Anterior cingulate cortex (tissue), 58 donors: ENCODE data around the gene BRAT1.

Source experiments
- DNase-seq, 58 donors: peaks; one replicate each; lab custom pipeline; 2025; lab: John Stamatoyannopoulos, UW

BRAT1 gene

DNA sequence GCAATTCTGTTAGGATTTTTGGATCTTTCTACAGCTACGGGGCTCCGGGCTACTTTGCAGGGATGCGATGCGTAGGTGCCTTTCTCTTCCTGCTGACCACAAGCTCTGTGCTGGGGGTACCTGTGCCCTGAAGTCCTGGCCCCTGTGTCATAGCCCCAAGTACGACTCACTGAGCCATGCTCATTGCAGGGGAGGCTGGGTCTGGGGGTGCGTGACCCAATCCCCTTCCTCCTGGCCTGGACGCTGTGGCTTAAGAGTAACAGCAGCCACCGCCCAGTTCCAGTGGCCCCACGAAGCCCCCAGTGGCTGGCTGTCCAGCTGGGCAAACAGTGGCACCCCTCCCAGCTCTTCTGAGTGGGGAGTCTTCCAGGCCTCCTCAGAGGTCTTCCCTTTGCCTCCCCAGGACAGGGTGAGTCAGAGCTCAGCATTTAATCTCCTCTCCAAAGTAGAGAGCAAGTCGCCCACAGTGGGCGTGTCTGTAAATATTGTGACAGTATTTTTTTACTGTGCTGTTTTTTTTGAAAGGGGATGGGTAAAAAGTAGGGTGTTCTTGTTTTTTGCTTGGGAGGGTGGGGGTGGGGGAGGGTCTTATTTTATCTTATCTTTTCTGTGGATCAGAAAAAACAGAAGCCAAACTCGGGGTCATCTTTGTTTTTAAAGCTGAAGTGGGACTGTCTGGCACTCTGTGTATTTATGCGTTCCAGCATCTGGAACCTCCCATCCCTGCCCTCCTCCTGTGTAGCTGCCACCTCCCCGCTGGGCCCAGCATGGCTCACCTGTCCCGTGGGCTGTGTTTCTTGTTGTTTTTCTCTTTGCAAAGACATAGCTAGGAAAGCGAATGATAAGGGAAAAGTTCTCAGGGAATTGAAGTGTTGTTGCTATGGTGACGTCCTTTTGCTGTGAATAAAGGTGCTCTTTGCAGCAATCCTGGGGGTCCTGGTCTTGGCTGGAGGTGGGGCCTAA lies 27.5 kb downstream of the BRAT1 start:
- no peak for DNase-seq

DNA sequence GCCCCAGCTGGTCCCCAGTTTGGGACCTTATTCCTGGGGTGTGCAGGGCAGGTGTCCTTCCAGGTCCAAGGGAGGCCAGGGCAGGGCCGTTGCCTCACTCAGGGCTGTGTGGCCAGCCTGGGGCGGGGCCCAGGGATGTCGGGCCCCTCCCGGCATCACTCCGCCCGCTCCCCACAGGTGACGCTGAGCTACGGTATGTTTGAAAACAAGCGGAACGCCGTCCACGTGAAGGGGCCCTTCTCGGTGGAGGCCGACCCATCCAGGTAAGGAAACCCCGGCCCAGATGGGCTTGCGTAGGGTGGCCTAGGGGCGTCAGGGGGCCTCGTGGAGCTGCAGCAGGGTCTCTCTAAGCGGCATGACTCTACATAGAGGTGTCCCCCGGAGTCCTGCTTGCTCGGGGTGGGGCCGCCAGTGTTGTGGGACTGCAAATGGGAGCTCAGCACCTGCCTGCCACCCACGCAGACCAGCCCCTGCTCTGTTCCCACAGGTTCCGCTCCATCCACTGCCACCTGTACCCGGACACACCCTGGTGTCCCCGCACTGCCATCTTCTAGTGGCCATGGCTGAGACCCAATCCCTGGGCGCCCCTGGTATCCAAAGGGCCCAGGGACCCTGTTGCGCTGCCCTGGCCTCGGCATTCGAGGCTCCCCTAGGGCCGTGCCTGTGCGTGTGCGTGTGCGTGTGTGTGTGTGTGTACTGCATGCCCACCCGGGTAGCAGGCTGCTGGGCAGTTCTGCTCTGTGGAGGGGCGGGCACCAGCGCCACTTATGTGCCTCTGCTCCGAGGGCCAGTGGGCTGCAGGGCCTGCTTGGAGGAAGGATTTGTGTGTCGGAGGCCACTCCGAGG lies 28.4 kb downstream of the BRAT1 start:
- no peak for DNase-seq

DNA sequence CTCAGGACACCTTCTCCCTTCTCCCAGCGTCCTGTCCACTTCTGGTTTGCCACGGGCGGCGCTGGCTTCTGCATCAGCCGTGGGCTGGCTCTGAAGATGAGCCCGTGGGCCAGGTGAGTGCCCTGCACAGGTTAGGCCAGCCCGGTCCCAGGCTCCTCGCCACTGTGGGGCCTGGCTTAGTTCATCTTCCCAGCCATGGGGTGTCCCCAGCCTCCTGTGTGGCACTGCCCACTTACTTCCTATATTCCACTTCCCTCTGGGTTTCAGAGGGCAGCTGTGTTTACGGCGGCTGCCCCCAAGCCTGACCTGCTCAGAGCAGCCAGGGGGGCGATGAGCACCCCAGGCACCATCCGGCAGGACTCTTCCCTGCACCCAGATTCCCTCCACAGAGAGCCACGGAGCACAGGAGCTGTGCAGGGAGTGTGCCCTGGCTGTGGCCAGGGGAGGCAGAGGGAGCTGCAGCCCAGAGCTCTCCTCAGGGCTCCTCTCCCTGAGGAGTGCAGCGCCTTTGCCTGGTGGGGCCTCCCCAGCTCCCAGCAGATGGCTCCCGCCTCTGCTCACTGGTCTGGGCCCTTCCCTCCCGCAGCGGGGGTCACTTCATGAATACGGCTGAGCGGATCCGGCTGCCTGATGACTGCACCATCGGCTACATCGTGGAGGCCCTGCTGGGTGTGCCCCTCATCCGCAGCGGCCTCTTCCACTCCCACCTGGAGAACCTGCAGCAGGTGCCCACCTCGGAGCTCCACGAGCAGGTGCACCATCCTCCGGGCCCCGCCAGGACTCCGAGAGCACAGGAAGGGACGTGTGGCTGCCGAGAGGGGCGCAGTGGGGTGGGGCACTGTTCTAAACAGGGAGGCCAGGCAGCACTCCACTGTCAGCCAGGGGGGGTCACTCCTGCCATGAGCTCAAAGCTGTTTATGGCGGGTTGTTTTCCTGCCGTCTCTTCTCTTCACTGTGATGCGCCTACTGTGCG lies 29.4 kb downstream of the BRAT1 start:
- DNase-seq, result no peak

DNA sequence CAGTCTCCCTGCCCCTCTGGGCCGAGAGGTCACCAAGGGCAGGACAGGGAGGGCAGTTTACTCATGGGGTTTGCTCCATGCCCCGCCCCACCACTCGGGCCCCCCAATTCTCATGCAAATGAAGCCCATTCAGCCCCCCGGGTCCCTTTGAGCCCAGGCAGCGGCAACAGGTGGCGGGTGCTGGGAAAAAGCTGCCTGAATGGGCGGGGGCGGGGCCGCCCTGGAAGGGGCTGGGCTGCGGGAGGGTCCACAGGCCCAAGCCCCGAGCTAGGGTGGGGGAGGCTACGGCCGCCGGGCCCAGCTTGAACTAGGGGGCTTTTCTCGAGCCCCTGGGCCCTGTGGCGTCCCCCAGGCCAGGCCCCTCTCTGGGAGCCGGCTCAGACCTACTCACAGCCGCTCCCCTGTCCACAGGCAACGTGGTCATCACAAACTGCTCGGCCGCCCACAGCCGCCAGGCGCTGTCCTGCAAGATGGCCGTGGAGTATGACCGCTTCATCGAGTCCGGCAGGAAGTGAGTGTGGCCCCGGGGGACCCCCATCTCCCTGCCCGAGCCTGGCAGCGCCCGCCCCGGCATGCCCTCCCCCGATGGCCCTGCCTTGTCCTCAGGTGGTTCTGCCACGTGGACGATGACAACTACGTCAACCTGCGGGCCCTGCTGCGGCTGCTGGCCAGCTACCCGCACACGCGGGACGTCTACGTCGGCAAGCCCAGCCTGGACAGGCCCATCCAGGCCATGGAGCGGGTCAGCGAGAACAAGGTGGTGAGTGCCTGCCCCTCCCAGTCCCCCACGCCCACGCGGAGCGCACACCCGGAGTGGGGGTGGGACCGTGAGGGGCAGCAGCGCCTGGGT lies 30.3 kb downstream of the BRAT1 start:
- DNase-seq, result no peak

DNA sequence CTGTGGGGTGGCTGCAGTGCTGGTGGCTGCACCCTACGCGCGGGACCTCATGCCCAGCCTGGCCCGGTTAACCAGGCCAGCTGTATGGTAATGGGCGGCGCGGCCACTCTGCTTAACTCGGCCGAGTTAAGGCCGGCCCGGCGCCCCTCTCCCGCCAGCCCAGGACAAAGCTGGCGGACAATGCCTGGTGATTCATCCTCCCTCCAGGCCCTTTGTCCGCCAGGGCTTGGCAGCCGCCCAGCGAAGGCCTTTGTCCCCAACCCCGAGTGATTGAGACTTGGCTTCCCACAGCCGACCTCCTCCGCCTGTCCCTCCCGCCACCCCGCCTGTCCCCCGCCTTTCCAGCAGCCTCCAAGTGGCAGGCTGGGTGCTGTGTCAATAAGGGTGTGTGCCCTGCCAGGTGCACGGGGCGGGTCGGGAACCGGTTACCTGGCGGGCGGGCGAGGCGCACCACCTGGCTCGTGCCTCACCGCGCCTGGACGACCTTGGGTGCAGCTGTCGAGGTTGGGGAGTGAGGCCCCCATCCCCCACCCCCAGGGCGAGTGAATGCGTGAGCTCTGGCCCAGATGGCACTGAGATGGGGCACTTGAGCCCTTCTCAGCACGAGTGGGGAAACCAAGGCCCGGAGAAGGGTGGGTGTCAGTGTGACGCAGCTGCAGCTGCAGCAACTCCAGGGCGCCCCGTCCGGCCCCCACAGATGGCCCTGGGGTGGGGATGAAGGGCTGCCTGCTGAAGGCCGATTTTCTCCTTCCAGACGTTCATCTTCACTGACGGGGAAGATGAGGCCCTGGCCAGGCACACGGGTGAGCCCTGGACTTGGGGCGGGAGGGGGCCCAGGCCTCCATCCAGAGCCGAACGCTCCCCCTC lies 31.1 kb downstream of the BRAT1 start:
- DNase-seq, result peak in 55 of 58 donors; percentile 11 to 97 (median 82)

DNA sequence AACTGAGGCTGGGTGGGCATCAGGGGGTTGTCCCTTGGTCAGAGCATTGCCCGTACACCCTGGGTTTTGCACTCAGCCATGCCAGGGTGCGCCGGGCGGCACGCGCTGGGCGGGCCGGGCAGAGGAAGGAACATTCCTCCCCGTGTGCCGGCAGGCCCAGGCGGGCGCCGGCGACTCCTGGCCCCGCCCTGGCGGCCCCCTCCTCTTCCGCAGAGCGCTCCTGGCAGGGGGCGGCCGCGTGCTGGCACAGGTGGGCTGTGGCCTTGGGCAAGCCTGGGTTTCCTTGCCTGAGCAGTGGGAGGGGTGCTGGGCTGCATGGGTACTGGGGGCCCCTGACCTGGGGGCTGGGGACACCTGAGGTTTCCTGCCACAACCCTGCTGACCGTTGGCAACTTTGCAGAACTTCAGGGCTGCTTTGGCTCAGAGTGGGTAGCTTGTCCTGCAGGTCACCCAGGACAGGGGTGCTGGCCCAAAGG lies 31.8 kb downstream of the BRAT1 start:
- DNase-seq, result peak in 1 of 58 donors; percentile 61

DNA sequence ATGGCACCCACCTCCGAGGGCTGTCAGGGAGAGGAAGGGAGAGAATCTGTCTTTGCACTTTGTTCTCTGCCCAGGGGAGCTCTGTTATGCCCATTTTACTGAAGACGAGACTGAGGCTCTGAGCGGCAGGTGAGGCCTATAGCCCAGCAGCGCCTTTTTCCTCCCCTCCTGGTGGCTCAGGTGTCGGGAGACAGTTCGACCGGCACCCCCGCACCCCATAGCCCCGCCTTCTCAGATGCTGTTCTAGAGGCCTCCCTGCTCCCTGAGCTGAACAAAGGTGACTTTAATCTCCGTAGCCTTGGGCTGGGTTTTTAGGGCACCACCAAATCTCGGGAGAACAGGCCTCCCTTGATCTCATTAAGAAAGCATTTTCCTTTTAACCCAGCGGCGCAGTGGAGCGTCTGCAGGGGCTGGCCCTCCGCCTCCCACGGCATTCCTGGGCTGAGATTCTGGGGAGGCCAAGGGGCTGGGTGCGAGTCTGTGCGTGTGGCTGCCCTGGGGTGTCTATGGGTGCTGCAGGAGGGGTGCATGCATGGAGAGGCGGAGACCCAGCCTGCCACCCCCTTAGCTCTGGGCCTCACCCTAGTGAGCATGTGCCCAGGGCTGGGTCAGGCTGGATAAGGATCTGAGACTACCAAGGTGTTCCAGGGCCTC lies 32.4 kb downstream of the BRAT1 start:
- no peak for DNase-seq

DNA sequence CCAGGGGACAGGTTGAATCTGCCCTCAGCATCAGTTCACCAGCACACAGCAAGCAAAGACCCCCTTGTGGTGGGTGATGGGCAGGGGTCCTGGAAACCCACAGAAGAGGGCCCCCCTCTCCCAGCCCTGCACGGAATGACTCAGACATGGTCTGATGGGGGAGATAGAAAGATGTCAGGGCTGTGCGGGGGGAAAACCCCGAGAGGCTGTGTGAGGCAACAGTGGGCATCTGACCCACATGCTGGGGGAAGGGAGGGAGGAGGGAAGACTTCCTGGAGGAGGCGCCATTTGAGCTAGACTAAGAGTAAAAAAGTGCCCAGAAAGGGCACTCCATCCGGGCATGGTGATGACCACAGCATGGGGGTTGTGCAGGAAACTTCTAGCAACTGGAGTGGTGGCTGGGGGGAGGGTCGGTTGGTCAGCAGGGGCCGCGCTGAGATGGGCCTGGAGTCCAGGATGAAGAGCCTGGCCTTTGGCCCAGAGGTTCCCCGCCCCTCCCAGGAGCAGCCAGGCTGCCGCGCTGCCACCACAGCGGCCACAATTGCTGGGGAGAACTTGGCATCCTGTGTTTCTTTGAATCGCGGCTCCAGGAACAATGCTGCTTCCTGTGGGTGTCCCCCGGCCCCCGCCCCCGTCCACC lies 33.3 kb downstream of the BRAT1 start:
- DNase-seq, result peak in 18 of 58 donors; percentile 15 to 53 (median 34)

DNA sequence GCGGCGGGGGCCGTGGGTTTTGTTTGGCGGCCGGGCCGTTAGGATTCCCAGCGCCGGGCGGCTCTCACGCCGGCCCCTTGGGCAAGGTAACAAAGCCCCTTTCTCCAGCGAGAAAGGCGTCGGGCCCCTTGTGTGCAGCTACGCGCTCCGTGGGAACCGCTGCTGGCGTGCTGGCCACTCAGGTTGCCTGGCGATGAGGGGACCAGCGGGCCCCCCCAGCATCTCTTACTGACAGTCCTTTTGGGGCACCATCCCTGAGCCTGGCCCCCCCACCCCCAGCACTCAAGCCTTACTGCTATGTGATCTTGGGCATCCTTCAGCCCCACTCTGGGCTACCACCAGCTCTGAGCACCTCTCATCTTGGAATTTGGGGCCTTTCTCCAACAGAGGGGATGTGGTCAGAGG lies 34.0 kb downstream of the BRAT1 start:
- DNase-seq, result peak in 6 of 58 donors; percentile 15 to 51 (median 30)

DNA sequence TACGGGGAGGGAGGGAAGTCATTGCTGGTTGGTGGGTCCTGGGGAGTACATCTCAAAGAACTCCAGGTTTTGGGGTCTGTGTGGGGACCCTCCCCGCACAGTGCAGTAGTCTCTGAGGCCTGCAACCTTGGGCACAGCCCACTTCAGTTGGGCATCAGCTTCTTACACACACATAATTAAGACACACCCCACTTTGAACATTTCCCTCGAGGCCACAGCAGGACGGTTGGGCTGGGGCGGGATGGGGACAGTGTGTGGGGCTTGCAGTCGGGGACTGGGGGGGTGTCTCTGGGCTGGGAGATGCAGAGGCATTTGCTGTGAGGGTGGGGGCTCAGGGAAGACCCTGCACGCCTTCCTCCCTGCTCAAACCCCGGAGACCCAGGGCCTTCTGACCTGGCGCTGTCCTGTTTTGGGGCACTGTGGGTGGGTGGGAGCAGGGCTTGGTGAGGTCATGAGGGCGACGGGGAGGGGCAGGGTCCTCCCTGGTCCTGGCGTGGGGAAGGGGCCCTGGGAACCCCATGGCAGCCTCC lies 34.5 kb downstream of the BRAT1 start:
- peak in 2 of 58 donors; percentile 25 to 60 for DNase-seq

DNA sequence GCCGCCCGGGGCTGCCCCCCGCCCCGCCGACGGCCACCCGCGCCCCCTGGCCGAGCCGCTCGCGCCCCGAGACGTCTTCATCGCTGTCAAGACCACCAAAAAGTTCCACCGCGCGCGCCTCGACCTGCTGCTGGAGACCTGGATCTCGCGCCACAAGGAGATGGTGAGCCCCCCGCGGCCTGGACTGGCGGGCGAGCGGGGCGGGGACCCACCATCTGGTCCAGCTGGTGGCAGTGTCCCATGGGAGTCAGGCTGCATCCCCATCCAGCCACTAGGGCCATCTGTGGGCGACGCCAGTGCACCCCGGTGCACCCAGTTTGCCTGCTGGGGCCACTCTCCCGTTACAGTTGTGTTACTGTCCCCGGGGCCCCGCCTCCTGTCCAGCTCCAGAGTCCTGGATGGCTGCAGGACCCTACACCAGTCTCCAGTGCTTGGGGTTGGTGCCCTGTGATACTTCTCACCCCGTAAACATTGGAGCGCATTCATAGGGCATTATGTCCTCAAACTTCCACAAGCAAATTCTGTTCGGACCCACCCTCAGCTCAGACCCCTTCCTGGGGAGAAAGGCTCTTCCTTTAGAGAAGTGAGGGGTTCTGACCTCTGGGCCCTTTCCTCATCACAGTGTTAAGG lies 35.1 kb downstream of the BRAT1 start:
- peak in 3 of 58 donors; percentile 27 to 38 (median 32) for DNase-seq

DNA sequence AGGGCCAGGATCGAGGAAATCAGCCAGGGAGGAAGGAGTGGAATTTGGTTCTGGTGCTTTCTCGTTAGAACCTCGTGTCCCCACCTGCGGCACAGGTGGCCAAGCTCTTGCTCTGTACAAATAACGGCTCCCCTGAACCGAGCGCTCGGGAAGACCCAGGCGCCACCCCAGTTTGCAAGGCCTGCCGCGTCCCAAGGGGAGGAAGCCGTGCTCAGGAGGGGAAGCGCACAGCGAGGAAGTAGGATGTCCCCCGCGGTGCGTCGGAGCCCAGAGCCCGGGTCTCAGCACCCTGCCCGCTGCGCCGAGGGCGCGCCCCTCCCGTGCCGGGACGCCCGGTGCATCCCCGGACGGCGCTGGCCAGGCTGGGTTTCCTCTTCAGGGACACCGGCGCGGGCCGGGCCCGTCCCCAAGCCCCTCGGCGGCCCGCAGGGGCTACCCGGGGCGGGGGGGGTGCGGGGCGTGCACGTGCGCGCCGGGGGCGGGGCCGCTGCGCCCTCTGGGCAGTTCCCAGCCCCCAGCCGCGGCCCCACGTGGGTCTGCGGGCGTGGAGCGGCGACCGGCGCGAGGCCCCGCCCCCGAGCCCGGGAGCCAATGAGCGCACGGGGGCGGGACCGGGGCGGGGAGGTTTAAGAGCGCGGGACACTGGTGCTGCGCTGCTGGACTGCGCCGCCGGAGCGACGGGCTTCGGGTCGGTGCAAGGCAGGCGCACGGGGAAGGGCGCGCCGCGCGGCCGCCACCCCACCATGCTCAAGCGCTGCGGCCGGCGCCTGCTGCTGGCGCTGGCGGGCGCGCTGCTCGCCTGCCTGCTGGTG lies 36.0 kb downstream of the BRAT1 start, which contains the start of gene LFNG:
TSS of gene LFNG (plus strand) at position 656 of the 812 bp plus-strand sequence. CDS start at position 744, 88 bp downstream.
- peak in 57 of 58 donors; percentile 9 to 91 (median 80) for DNase-seq

DNA sequence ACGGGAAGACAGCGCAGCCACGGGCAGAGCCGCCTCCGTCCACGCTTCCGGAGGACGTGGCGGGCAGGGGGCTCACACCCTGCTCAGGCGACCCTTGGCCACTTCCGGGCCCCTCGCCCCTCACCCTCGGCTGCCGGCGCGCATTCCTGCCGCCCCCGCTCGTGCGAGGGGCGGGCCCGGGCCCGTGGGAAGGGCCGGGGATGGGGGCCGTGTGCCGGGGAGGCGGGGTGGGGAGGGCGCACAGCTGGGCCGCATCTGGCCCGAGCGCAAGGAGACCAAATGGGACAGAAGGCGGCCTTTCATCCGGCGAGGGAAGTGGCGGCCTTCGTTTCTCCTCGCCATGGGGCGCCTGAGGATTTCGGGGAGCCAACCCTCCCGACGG lies 36.6 kb downstream of the BRAT1 start:
- DNase-seq, result no peak

DNA sequence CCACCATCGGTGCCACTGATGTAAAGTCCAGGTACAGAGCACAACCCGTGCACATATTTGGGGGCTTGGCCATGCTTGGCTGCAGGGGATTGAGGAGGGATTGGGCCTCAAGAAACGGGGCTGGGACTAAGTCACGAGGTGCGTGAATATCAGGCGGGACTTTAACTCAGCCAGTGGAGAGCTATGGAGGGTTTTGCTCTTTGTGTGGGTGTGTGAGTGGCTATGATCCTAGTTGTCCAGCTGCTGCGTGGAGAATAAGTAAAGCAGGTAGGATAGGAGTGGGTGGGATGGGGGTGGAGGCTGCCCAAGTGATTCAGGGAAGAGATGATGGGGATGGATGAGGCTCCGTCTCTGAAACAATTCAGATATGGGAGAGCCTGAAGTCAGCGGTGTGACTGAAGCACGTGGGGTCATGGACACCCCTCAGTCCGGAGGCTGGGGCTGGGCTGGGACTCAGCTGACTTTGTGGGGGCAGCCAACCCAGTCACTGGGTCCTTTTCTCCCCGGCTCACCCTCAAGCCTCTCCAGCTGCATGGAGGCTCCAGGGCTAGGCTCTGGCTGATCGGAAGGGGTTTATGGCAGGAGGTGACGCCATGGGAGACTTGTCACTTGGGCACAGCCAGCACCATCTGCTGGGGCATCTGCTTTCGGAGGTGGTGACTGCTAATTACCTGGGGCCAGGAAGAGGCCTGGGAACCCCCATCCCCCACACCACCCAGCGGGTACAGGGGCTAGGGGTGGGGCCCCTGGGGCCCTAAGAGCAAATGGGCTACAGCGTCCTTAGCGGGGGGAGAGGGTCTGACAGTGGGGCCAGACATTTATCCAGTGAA lies 37.4 kb downstream of the BRAT1 start:
- no peak for DNase-seq
